ENCODE results near the gene HOMER2.
A peak's percentile ranks its signal among the peaks of the same experiment; 100 is the strongest.
"Not testable (repeated sequence)": the region's sequence is repeated elsewhere in the genome, so short reads cannot be mapped to it uniquely, and the experiment has no call there.

Gene HOMER2

GRCh38 chr15:82952158-82953081, at the start of gene HOMER2:
HOMER2 (minus strand) TSS chr15:82952720; CDS start chr15:82952535, 185 bp downstream.
- DNase-seq (ENCODE audit: low read depth in 3 of 3) = peak in 1 of 3 experiments; percentile 10

DNA sequence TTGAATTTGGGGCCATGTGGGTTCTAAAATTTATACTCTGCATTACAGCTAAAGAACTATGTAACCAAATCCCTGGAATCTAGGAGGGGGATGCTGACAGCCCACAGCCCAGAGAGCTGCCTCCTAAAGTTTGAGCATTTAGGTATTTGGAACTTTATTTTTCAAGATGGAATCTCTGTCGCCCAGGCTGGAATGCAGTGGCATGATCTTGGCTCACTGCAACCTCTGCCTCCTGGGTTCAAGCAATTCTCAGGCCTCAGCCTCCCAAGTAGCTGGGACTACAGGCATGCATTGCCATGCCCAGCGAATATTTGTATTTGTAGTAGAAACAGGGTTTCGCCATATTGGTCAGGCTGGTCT, 48.1 kb upstream of the HOMER2 start:
- not testable (repeated sequence) for DNase-seq (ENCODE audit: low read depth in 3 of 3)

GRCh38 chr15:82999905-83000671, 47.6 kb upstream of the HOMER2 start:
- no peak for DNase-seq (ENCODE audit: low read depth in 3 of 3)

DNA sequence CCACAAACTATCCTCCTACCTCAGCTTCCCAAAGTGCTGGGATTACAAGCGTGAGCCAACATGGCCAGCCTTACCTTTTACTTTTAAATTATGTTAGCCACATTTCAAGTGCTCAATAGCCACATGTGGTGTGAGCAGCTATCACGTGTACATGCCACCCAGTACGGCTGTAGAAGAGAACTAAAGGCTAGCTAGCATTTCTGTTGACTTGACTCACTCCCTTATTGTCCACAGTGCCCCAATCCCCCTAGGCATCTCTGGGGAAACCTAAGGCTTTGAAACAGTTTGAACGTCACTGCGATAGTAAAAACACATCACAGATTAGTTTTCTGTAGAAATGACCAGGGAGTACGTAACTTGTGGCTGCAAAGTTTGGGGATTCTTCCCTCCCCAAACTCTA, 46.9 kb upstream of the HOMER2 start:
- no peak for DNase-seq (ENCODE audit: low read depth in 3 of 3)

DNA sequence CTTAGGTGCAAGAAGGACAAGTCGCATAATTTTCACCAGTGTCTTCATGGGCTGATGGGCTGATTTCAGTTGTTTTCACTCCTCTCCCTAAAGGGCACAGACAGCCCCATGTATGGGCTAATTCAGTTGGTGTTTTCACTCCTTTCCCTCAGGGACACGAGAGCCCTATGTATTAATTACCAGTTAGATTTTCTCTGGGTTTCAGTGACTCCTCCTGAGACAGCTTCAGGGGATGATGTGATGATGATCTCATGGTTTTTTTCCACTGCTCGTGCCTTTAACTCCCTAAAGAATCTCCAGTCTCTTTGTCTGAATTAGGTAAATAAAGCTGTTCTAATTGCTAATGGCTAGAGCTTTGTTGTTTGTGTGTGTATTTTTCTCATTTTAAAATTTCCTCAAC, 43.4 kb upstream of the HOMER2 start:
- no peak for DNase-seq (ENCODE audit: low read depth in 3 of 3)

GRCh38 chr15:82995076-82995475, 42.6 kb upstream of the HOMER2 start:
- no peak for DNase-seq (ENCODE audit: low read depth in 3 of 3)

GRCh38 chr15:82993144-82993543, 40.6 kb upstream of the HOMER2 start:
- no peak for DNase-seq (ENCODE audit: low read depth in 3 of 3)

DNA sequence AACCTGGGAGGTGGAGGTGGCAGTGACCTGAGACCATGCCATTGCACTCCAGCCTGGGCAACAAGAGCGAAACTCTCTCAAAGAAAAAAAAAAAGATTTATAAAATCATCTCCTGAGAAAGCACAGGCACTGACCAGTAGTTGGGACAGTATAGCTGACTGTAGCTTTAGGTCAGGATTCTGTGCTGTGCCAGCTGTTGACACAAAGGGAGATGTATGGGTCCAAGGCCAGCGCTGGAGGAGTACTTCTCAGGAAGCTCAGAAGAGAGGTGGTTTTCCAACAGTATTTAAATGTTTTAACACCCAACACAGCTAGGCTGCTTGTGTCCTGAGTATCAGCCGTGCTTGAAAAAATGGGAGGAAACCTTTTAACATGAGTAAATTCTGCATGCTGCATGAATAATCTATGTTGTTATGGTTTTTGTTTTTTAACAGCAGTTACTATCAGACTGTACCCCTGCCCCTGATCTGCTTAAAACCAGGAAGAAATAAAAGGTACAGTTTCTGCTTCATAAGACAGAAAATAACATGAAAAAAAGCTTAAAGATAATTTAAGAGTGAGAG, 40.0 kb upstream of the HOMER2 start:
- DNase-seq (ENCODE audit: low read depth in 3 of 3) = no peak

DNA sequence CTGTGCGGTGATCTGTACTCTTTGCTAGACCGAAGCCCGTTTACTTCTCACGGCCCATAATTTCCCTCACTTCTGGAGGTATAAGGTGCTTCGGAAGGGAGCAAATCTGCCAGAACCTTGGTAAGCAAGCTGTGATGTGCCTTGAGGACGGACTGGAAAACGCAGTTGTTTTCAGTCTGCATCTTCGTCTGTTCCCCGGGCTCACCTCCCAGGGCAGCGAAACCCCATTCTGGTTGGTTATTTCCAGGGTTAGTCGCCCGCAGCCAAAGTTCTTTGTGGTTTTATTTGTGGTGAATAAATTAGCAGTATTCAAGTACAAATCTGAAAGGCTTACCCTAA, 33.9 kb upstream of the HOMER2 start:
- no peak for DNase-seq (ENCODE audit: low read depth in 3 of 3)

DNA sequence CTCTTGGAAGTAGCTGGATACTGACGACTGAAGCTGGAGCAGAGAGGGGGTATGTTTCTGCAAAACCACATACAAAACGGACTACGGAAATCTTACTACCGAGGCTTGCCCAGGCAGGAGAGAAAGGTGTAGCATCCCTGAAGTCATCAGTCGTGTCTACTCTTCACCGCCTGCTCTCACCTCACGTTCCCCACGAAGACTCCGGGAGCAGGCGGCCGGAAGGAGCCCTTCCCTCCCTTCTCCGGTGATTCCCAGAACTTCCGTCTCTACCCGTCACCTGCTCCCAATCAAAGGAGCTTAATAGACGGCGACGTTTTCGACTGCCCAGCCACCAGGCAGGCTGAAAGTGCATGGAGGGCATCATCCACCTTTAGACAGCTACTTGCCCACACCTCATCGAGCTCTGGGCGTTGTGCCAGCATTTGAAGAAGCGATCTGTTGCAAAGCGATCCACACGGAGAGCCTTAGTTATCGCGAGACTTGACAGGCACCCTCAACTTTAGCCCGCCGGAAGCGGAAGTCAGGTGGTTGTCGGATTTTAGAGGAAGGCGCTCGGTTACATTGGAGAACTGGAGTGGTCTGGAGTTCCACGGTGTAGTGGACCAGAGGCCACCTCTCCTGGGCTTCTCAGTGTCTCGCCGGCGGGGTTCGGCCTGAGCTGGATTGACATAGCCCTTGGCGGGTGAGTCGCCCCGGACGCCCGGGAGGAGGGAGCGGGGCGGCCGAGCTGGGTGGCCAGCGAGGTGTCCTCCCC, 33.3 kb upstream of the HOMER2 start, which contains the start of gene RAMAC:
Gene RAMAC, plus strand, starts transcription at position 523 of the 754 bp plus-strand sequence. CDS start 2,809 bp downstream, outside the sequence.
- peak; percentile 81 to 89 (median 88) for DNase-seq (ENCODE audit: low read depth in 3 of 3)

DNA sequence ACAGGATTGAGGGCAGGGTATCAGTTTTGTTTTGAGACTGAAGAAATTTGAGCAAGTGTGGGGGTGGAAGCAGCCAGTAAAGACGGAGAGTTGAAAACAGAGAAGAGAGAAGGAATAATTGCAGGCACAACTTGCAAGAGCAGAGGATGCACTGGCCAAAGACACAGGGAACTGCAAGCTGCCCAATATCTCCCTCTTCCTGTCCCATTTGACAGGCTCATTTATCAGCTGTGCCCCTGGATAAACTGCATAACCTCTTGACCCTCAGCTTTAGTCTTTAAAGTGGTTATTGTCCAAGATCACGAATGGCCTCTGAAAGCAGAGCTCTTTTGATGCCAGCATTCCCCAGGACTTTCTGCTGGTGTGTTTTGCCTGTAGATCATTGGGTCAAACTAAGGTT, 28.5 kb upstream of the HOMER2 start:
- no peak for DNase-seq (ENCODE audit: low read depth in 3 of 3)

GRCh38 chr15:82979726-82980125, 27.2 kb upstream of the HOMER2 start:
- no peak for DNase-seq (ENCODE audit: low read depth in 3 of 3)

GRCh38 chr15:82978438-82978837, 25.9 kb upstream of the HOMER2 start:
- DNase-seq (ENCODE audit: low read depth in 3 of 3) = no peak

DNA sequence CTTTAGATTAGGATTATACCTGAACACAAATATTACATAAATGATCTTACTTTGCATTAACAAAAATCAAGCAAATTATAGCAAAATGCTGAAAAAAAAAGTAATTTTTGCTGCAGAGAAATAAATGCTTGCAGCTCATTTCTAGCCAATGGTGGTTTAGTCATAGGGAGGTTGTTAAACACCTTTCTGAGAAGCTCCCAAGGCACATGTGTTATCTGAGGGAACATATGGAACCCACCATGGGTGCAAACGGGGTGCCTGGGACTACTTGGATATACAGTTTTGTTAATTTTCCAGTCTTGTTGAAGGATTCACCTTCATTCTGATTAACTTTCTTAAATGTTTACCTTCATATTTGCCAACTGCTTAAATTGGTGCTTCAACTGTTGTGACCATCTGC, 24.6 kb upstream of the HOMER2 start:
- no peak for DNase-seq (ENCODE audit: low read depth in 3 of 3)

DNA sequence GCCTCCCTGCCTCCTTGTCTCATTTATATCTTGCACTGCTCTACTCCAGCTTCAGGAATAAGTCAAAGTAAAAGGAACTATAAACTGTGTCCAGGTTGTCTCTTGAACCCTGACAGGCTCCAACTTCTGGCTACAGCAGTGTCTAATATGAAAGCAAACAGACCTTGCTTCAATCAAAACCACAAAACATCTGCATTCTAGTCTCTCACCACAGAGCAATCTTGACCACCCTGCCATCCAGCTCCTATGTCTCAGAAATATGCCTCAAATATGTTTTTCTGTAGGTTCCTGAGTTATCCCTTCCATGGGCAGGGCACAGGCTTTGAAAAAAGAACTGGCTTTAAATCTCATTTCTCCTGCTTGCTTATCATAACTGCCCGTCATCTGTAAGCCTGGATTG, 20.5 kb upstream of the HOMER2 start:
- DNase-seq (ENCODE audit: low read depth in 3 of 3) = no peak

DNA sequence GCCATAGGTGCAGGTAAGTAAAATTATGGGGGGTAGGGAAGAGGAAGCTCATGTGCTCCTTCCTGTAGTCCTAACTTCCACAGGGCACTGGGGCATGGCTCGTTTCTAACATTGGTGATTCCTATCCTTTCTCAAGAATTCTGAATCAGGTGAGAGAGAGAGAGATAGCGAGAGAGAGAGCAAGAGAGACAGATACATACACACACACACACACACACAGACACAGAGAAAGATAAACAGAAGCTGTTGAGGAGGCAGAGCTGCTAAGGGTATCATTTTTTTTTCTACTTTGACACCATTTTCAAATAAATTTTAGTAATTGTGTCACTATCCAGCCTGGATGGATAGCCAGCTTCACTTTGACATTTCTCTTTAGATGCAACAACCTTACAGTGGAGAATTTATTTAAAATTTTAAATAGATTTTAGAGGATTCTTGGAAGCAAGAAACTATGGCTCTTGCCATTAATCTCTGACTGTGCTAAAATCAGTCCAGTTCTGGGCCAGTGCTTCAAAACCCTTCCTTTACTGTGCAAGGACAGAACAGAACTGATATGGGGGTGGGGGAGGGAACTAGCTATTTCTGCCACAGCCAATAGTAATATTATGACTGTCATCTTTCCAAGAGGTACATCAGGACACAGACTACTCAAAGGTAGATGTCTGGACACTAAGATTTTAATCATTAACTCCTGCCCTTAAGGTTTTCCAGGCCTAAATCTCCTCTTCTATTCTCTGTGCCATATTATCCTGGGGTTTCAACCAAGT, 18.9 kb upstream of the HOMER2 start:
- DNase-seq (ENCODE audit: low read depth in 3 of 3) = no peak

DNA sequence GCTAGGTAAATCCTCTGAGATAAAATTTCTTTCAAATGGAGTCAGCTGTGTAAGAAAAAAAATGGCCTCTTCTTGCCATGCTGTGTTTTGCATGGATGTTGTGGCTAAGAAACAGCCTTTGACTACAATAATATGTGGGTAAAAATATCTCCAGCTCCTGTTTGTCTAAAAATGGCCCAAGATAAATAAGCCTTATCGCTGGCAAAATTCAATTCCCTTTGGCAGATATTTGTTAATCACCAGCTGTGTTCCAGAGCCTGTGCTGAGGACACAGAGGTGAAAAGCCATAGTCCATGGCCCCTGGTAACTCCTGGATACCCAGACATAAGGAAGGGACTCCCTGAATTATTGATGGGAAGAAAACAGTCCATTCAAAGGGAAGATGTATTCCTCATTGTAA, 18.2 kb upstream of the HOMER2 start:
- no peak for DNase-seq (ENCODE audit: low read depth in 3 of 3)

DNA sequence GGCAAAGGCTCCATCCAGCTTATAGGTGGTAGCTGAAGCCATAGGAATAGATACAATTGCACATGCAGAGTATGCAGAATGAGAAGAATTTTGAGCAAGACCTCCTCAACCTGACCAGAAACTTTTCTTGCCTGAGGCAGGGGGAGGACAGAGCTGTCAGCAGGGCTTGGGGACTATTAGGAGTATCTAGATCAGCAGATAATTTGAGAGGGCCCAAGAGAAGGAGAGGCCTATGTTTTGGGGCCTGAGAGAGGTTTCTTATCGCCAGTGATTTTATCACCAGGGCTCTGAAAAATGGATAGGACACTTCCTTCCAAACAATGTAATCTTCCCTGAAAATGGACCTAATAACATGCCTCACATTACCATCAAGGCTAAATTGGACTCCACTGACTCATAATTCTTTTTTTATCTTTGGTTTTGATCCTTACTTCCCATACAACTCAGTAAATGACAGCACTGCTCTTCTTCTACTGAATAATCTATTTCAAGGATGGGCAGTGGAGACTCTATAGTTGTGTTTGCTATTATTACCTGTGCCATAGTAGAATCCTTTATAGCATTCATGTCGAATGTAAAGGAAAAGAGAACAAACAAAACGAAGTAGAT, 17.7 kb upstream of the HOMER2 start:
- DNase-seq (ENCODE audit: low read depth in 3 of 3) = no peak

DNA sequence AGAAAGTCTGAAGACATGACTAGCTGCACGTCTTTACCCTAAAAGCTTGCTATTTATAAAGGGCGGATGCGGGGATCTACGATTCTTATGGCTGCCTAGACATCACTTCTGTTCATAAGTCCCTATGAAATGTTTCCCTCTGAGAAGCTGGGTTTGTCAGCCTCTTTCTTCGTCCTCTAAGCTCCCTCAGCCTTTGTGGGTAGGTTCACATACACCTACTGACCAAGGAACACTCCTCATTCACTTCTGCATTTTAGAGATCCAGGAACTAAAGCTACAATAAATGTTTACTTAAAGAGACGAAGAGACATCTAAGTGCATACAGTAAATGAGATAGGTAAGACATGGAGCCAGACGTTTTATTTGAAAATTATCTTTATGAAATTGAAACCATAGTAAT, 16.8 kb upstream of the HOMER2 start:
- no peak for DNase-seq (ENCODE audit: low read depth in 3 of 3)

DNA sequence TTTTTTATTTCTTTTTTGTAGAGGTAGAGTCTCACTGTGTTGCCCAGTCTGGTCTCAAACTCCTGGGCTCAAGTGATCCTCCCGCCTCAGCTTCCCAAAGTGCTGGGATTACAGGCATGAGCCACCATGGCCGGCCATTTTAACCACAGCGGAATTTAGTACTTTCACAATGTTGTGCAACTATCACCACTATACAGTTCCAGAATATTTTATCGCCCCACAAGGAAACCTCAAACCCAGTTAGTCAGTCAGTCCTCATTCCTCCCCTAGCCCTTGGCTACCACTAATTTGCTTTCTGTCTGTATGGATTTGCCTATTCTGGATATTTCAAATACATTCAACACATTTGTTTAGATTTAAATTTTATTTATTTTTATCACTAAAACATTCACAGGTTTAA, 15.5 kb upstream of the HOMER2 start:
- DNase-seq (ENCODE audit: low read depth in 3 of 3) = no peak

DNA sequence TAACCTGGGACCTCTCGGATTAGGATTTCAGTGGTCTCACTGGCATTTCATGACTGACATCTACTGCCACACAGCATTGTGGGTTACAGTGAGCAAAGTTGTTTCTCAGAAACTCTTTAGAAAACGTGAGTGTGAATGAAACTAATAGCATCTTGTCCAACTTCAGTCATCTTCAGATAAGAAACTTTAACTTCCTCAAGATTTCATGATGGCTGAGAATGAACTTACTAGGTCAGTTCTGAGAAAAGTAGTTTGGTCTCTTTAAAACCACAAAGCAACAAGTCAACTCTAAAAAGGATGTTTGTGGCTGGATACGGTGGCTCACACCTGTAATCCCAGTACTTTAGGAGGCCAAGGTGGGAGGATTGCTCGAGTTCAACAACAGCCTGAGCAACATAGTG, 14.2 kb upstream of the HOMER2 start:
- no peak for DNase-seq (ENCODE audit: low read depth in 3 of 3)

All from stimulated activated CD4-positive, alpha-beta T cell treated with anti-CD3 and anti-CD28 coated beads, TNF-alpha, amount 100 ng/mL, for 24 hours (primary cell).